Activated CD4-positive, alpha-beta T cell treated with anti-CD3 and anti-CD28 coated beads, Interleukin-2, amount 10 ng/mL, durations not matched to agents 7 days and 5 days (primary cell): ENCODE data around the gene SMAGP. TPM values are rescaled to one million over a fixed set of nuclear protein-coding genes. Genes with fewer than 3 reads are reported as not detected.
A peak's percentile ranks its signal among the peaks of the same experiment; 100 is the strongest.
"Not testable (repeated sequence)": the region's sequence is repeated elsewhere in the genome, so short reads cannot be mapped to it uniquely, and the experiment has no call there.

Experiments used
- CTCF ChIA-PET: fragments of 350-600 bp; sonication (Branson Sonifier 250); formaldehyde crosslinking; loops from one replicate; lab custom pipeline; 2021; ENCODE audit warnings: antibody characterized with exemption; lab: Charles Lee
- POLR2A ChIA-PET: fragments of 350-600 bp; sonication (Branson Sonifier 250); formaldehyde crosslinking; loops from one replicate; lab custom pipeline; 2021; ENCODE audit warnings: antibody characterized with exemption; lab: Charles Lee
- DNase-seq: peaks from one replicate; pipeline ENCODE4 v3.0.0-alpha.2; 2020
- H3K27ac Mint-ChIP-seq: one replicate; pipeline ENCODE4 v1.8.0; 2021; ENCODE audit warnings: mild to moderate bottlenecking, moderate library complexity, mixed read lengths
- H3K27me3 Mint-ChIP-seq: one replicate; pipeline ENCODE4 v1.8.0; 2021; ENCODE audit warnings: mixed read lengths
- H3K36me3 Mint-ChIP-seq: one replicate; pipeline ENCODE4 v1.8.0; 2021; ENCODE audit warnings: low read depth, mixed read lengths
- H3K4me1 Mint-ChIP-seq: one replicate; pipeline ENCODE4 v1.8.0; 2021; ENCODE audit warnings: mixed read lengths
- H3K4me3 Mint-ChIP-seq: one replicate; pipeline ENCODE4 v1.8.0; 2021; ENCODE audit warnings: mild to moderate bottlenecking, moderate library complexity, mixed read lengths
- H3K9me3 Mint-ChIP-seq: one replicate; pipeline ENCODE4 v1.8.0; 2021; ENCODE audit warnings: mixed read lengths
- total RNA-seq, 2 experiments: library from RNA; stranded (reverse); gene quantifications; one replicate each; pipeline ENCODE4 v1.2.3, GENCODE V29; 2021

Gene SMAGP
- total RNA-seq, 2 experiments from 2014 or later: 1.6 to 1.7 TPM

GRCh38 chr12:51238037-51238509 lies 32.1 kb downstream of the SMAGP start:
- DNase-seq: no peak
- Mint-ChIP-seq H3K9me3 (no peaks in the 10 kb centered on the region), H3K4me3 (peak overlapping the region; percentile 95), H3K27me3 (peaks cover 6% of the 10 kb centered on the region), H3K4me1 (peaks cover 39% of the 10 kb centered on the region), H3K36me3 (peaks cover 36% of the 10 kb centered on the region), H3K27ac (peak overlapping the region; percentile 100)
- CTCF ChIA-PET: interaction anchor here (0.7 to 1.9 kb wide), 10 partner anchors 8 to 195 kb away, joined by 3 to 8 read pairs (median 4); no protein-coding TSS in a partner anchor
- POLR2A ChIA-PET: interaction anchor here (0.6 to 1.3 kb wide), 4 partner anchors 20 to 190 kb away, joined by 3 to 6 read pairs (median 4); partner anchors contain the start of genes CSRNP2, LETMD1 and POU6F1

DNA sequence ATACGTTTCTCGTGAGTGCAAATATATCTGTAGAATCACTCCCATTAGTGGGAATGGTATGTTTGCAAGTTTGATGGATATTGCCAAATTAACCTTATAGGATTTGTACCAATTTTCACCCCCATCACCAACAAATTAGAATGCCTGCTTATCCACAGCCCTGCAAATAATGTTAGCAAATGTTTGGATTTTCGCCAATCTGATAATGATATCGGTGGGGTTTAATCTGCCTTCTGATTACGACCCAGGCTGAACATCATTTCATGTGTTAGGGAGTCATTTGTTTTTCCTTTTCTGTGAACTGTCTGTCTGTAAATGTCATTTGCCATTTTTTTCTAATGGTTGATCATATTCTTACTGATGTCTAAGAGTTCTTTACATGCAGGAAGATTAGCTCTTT lies 35.7 kb downstream of the SMAGP start:
- POLR2A ChIA-PET: no interaction called here

DNA sequence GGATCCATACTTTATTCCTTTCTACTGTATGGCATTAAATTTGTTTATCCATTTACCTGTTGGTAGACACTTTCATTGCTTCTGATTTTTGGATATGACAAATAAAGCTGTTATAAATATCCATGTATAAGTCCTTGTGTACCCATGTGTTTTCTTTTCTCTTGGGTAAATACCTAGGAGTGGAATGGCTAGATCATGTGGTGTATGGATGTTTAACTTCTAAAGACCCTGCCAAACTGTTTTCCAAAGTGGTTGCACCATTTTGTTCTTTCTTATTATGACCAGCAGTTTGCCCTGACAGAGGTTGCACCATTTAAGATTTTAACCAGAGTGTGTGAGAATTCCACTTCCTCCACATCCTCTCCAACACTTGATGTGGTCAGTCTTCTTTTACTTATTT lies 37.6 kb downstream of the SMAGP start:
- POLR2A ChIA-PET: no interaction called here
- H3K36me3 Mint-ChIP-seq: no peaks in the 10 kb centered on the region
- DNase-seq: no peak
- CTCF ChIA-PET: interaction anchor here (0.6 to 4.9 kb wide), 3 partner anchors 15 to 134 kb away, joined by 3 to 17 read pairs (median 3); partner anchors contain the start of gene POU6F1
- no peak overlapping the region for H3K27ac Mint-ChIP-seq
- peaks cover 8% of the 10 kb centered on the region for H3K4me1 Mint-ChIP-seq
- no peak overlapping the region for H3K4me3 Mint-ChIP-seq
- H3K9me3 Mint-ChIP-seq: no peaks in the 10 kb centered on the region
- peaks cover 9% of the 10 kb centered on the region for H3K27me3 Mint-ChIP-seq

More for the DNA sequence above, 35.7 kb downstream of the SMAGP start:
- no peak overlapping the region for H3K4me3 Mint-ChIP-seq
- CTCF ChIA-PET: interaction anchor here (1.3 kb wide), 1 partner anchor 17 kb away, joined by 6 read pairs; the partner anchor contains the start of gene POU6F1
- peaks cover 16% of the 10 kb centered on the region for H3K4me1 Mint-ChIP-seq
- DNase-seq: no peak
- peaks cover 4% of the 10 kb centered on the region for H3K36me3 Mint-ChIP-seq
- no peaks in the 10 kb centered on the region for H3K9me3 Mint-ChIP-seq
- peaks cover 9% of the 10 kb centered on the region for H3K27me3 Mint-ChIP-seq
- no peak overlapping the region for H3K27ac Mint-ChIP-seq

- DNase-seq: no peak
- Mint-ChIP-seq H3K4me1 (peaks cover 4% of the 10 kb centered on the region), H3K9me3 (no peaks in the 10 kb centered on the region), H3K4me3 (no peak overlapping the region), H3K27me3 (peaks cover 5% of the 10 kb centered on the region), H3K36me3 (no peaks in the 10 kb centered on the region), H3K27ac (no peak overlapping the region)
- CTCF ChIA-PET: interaction anchor here (4.9 kb wide), 1 partner anchor 11 kb away, joined by 17 read pairs; the partner anchor contains the start of gene POU6F1
- POLR2A ChIA-PET: interaction anchor here (0.6 kb wide), 1 partner anchor 50 kb away, joined by 3 read pairs; no protein-coding TSS in a partner anchor
Observed at GRCh38 chr12:51229116-51229809, 41.0 kb downstream of the SMAGP start.

DNA sequence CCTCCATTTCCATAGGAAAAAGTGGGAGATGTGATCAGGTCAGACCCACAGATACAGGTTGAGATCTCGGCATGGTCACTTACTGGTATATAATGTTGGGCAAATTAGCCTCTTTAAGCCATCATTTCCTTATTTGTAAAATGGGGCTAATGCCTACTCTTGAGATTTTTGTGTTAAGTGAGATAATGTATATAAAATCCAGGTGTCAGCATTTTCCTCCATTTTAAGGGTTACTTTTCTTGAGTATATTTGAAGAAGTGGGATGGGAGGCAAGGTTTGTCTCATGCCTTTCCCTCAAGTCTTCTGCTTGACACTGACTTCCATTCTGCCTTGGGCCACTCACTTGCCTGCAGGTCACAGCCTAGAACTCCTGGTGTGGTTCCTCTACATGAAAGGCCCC lies 42.3 kb downstream of the SMAGP start:
- POLR2A ChIA-PET: no interaction called here
- DNase-seq: no peak
- peaks cover 4% of the 10 kb centered on the region for H3K4me1 Mint-ChIP-seq

GRCh38 chr12:51227112-51227511 lies 43.1 kb downstream of the SMAGP start:
- H3K36me3 Mint-ChIP-seq, POLR2A ChIA-PET, H3K9me3 Mint-ChIP-seq, H3K27ac Mint-ChIP-seq, H3K4me1 Mint-ChIP-seq, DNase-seq, H3K4me3 Mint-ChIP-seq, H3K27me3 Mint-ChIP-seq: not testable (repeated sequence)
- CTCF ChIA-PET: interaction anchor here (0.7 kb wide), 1 partner anchor 9 kb away, joined by 4 read pairs; no protein-coding TSS in a partner anchor

More for the DNA sequence above, 42.3 kb downstream of the SMAGP start:
- Mint-ChIP-seq H3K36me3 (no peaks in the 10 kb centered on the region), H3K4me3 (no peak overlapping the region), H3K27ac (no peak overlapping the region), H3K9me3 (no peaks in the 10 kb centered on the region), H3K27me3 (peaks cover 3% of the 10 kb centered on the region)
- CTCF ChIA-PET: interaction anchor here (0.6 to 0.7 kb wide), 2 partner anchors 10 to 87 kb away, joined by 4 read pairs; no protein-coding TSS in a partner anchor

- Mint-ChIP-seq H3K9me3 (no peaks in the 10 kb centered on the region), H3K27me3 (no peaks in the 10 kb centered on the region), H3K27ac (no peak overlapping the region), H3K4me3 (no peak overlapping the region), H3K36me3 (no peaks in the 10 kb centered on the region), H3K4me1 (no peaks in the 10 kb centered on the region)
- CTCF ChIA-PET: interaction anchor here (0.6 to 0.7 kb wide), 2 partner anchors 12 to 48 kb away, joined by 3 read pairs; partner anchors contain the start of gene DAZAP2
- POLR2A ChIA-PET: no interaction called here
- no peak for DNase-seq
Observed at GRCh38 chr12:51225771-51226170, 44.4 kb downstream of the SMAGP start.

- CTCF ChIA-PET: interaction anchor here (0.6 to 0.7 kb wide), 2 partner anchors 13 to 47 kb away, joined by 3 read pairs; partner anchors contain the start of gene DAZAP2
Observed at GRCh38 chr12:51225234-51225633, 45.0 kb downstream of the SMAGP start.

GRCh38 chr12:51224625-51225024 lies 45.6 kb downstream of the SMAGP start:
- no peaks in the 10 kb centered on the region for H3K36me3 Mint-ChIP-seq
- H3K27ac Mint-ChIP-seq: no peak overlapping the region
- no peaks in the 10 kb centered on the region for H3K9me3 Mint-ChIP-seq
- H3K27me3 Mint-ChIP-seq: no peaks in the 10 kb centered on the region
- POLR2A ChIA-PET: no interaction called here
- CTCF ChIA-PET: no interaction called here
- DNase-seq: no peak
- H3K4me3 Mint-ChIP-seq: no peak overlapping the region
- no peaks in the 10 kb centered on the region for H3K4me1 Mint-ChIP-seq

More at GRCh38 chr12:51225234-51225633, 45.0 kb downstream of the SMAGP start:
- Mint-ChIP-seq H3K27ac (no peak overlapping the region), H3K9me3 (no peaks in the 10 kb centered on the region), H3K27me3 (no peaks in the 10 kb centered on the region), H3K4me1 (no peaks in the 10 kb centered on the region), H3K36me3 (no peaks in the 10 kb centered on the region), H3K4me3 (no peak overlapping the region)
- no peak for DNase-seq
- POLR2A ChIA-PET: no interaction called here

- no peaks in the 10 kb centered on the region for H3K36me3 Mint-ChIP-seq
- H3K27me3 Mint-ChIP-seq: no peaks in the 10 kb centered on the region
- POLR2A ChIA-PET: no interaction called here
- H3K4me1 Mint-ChIP-seq: peaks cover 14% of the 10 kb centered on the region
- H3K4me3 Mint-ChIP-seq: no peak overlapping the region
- H3K27ac Mint-ChIP-seq: no peak overlapping the region
- CTCF ChIA-PET: no interaction called here
- H3K9me3 Mint-ChIP-seq: no peaks in the 10 kb centered on the region
- DNase-seq: no peak
Observed at GRCh38 chr12:51222461-51222860, 47.8 kb downstream of the SMAGP start.

DNA sequence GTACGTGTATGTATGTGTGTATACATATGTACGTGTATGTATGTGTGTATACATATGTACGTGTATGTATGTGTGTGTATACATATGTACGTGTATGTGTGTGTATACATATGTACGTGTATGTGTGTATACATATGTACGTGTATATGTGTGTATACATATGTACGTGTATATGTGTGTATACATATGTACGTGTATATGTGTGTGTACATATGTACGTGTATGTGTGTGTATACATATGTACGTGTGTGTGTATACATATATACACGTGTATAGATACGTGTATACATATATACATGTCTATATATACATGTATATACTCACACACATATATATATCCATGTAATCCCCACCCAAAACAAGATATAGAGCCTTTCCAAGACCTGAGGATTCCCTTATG lies 50.4 kb downstream of the SMAGP start:
- not testable (repeated sequence) for DNase-seq, H3K9me3 Mint-ChIP-seq, H3K27ac Mint-ChIP-seq, H3K36me3 Mint-ChIP-seq, H3K27me3 Mint-ChIP-seq, H3K4me3 Mint-ChIP-seq
- ChIA-PET CTCF (interaction anchor here (0.6 to 0.7 kb wide), 2 partner anchors 10 to 27 kb away, joined by 3 to 4 read pairs; no protein-coding TSS in a partner anchor), POLR2A (interaction anchor here (0.7 to 1.0 kb wide), 2 partner anchors 19 to 481 kb away, joined by 3 read pairs; partner anchors contain the start of gene DAZAP2)
- H3K4me1 Mint-ChIP-seq: peaks cover 18% of the 10 kb centered on the region

- POLR2A ChIA-PET: no interaction called here
- no peaks in the 10 kb centered on the region for H3K27me3 Mint-ChIP-seq
- H3K4me3 Mint-ChIP-seq: peak overlapping the region; percentile 85
- CTCF ChIA-PET: interaction anchor here (1.8 to 2.6 kb wide), 3 partner anchors 11 to 136 kb away, joined by 6 to 17 read pairs (median 7); partner anchors contain the start of gene CSRNP2
- H3K36me3 Mint-ChIP-seq: no peaks in the 10 kb centered on the region
- DNase-seq: no peak
- no peaks in the 10 kb centered on the region for H3K9me3 Mint-ChIP-seq
- H3K27ac Mint-ChIP-seq: no peak overlapping the region
- H3K4me1 Mint-ChIP-seq: peaks cover 18% of the 10 kb centered on the region
Observed at GRCh38 chr12:51219322-51219721, 50.9 kb downstream of the SMAGP start.
